Measurements from ENCODE around the gene FILIP1L.
"Not testable (repeated sequence)": the region's sequence is repeated elsewhere in the genome, so short reads cannot be mapped to it uniquely, and the experiment has no call there.

The FILIP1L gene

DNA sequence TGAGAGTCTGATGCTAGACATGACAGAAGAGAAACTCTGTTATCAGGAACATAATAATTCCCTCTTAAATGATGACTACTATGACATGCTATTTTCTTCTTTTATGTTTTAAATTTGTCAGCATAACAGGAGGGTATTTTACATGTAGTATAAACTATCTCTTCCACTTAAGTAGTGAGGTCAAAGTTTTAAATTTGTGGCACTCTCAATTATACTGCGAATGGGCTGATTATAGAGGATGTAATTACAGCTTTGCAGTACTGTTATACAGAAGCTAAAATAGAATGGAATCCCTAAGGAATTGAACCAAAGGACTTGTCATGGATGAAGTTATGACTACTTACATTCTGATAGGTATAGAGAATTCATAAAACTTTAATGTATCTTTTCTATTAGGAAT is 262.3 kb downstream of the FILIP1L start:
- DNase-seq (ENCODE audit: low read depth in 2 of 2, low spot score in 1 of 2) = no peak

DNA sequence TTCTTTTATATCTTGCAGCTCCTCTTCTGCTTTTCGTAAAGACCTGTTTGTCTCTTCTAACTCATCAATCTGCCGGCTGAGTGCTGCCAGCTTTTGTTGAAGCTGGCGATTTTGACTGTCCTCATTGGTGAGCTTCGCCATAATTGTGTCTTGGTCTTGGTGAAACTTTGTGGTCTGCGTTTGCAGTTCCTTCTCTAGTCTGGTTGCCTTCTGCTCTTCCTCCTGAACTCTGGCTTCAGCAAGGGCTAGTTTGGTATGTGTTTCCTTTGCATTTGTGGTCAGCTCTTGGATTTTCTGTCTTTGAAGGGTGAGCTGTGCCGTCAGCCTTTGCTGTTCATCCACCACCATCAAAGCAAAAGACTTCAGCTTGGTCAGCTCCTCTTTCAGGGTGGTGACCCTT is 263.7 kb downstream of the FILIP1L start:
- DNase-seq (ENCODE audit: low read depth in 2 of 2, low spot score in 1 of 2) = no peak

- no peak for DNase-seq (ENCODE audit: low read depth in 2 of 2, low spot score in 1 of 2)
These were observed 265.9 kb downstream of the FILIP1L start for GRCh38 chr3:99848433-99848832.

- no peak for DNase-seq (ENCODE audit: low read depth in 2 of 2, low spot score in 1 of 2)
These were observed 267.7 kb downstream of the FILIP1L start for GRCh38 chr3:99846477-99847160.

DNA sequence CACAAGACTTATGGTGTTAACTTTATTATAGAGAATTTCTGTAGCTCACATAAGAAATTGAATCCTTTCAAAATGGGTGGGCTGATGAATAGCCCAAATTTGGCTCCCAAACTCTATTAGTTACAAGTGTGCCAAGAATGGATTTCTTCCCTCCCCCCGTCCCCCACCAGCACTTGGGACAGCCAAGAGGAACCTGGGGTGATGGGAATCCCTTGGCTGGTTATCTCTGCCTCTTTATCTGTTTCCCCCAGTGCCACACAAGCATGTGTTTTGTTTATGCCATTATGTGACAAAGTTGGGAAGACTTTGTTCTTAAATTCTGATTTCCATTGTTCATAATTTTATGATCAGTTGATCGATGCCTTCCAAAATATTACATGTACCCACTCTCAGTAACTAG is 268.3 kb downstream of the FILIP1L start:
- DNase-seq (ENCODE audit: low read depth in 2 of 2, low spot score in 1 of 2) = no peak

- no peak for DNase-seq (ENCODE audit: low read depth in 2 of 2, low spot score in 1 of 2)
These were observed 269.0 kb downstream of the FILIP1L start for GRCh38 chr3:99845331-99845730.

- DNase-seq (ENCODE audit: low read depth in 2 of 2, low spot score in 1 of 2) = no peak
These were observed 270.6 kb downstream of the FILIP1L start for GRCh38 chr3:99843590-99844258.

- no peak for DNase-seq (ENCODE audit: low read depth in 2 of 2, low spot score in 1 of 2)
These were observed 271.3 kb downstream of the FILIP1L start for GRCh38 chr3:99842826-99843589.

GRCh38 chr3:99841949-99842348 is 272.4 kb downstream of the FILIP1L start:
- DNase-seq (ENCODE audit: low read depth in 2 of 2, low spot score in 1 of 2) = not testable (repeated sequence)

GRCh38 chr3:99839613-99840012 is 274.7 kb downstream of the FILIP1L start:
- DNase-seq (ENCODE audit: low read depth in 2 of 2, low spot score in 1 of 2) = no peak

GRCh38 chr3:99838755-99839154 is 275.5 kb downstream of the FILIP1L start:
- no peak for DNase-seq (ENCODE audit: low read depth in 2 of 2, low spot score in 1 of 2)

- DNase-seq (ENCODE audit: low read depth in 2 of 2, low spot score in 1 of 2) = no peak
These were observed 276.6 kb downstream of the FILIP1L start for GRCh38 chr3:99837715-99838114.

- DNase-seq (ENCODE audit: low read depth in 2 of 2, low spot score in 1 of 2) = no peak
These were observed 277.6 kb downstream of the FILIP1L start for GRCh38 chr3:99836681-99837080.

- no peak for DNase-seq (ENCODE audit: low read depth in 2 of 2, low spot score in 1 of 2)
These were observed 279.9 kb downstream of the FILIP1L start for GRCh38 chr3:99834211-99834957.

GRCh38 chr3:99833617-99834205 is 280.6 kb downstream of the FILIP1L start:
- no peak for DNase-seq (ENCODE audit: low read depth in 2 of 2, low spot score in 1 of 2)

- DNase-seq (ENCODE audit: low read depth in 2 of 2, low spot score in 1 of 2) = no peak
These were observed 284.5 kb downstream of the FILIP1L start for GRCh38 chr3:99829844-99830243.

- no peak for DNase-seq (ENCODE audit: low read depth in 2 of 2, low spot score in 1 of 2)
These were observed 289.2 kb downstream of the FILIP1L start for GRCh38 chr3:99825004-99825640.

GRCh38 chr3:99823723-99824711 is 290.3 kb downstream of the FILIP1L start:
- DNase-seq (ENCODE audit: low read depth in 2 of 2, low spot score in 1 of 2) = no peak

GRCh38 chr3:99818818-99819217 is 295.5 kb downstream of the FILIP1L start:
- no peak for DNase-seq (ENCODE audit: low read depth in 2 of 2, low spot score in 1 of 2)

Data from stimulated activated CD8-positive, alpha-beta memory T cell treated with anti-CD3 and anti-CD28 coated beads, Interleukin-4, amount 100 ng/mL, for 1 hour (primary cell).